ENCODE data around the gene PDHB. TPM values are rescaled to one million over a fixed set of nuclear protein-coding genes. Genes with fewer than 3 reads are reported as not detected.

The PDHB gene
- total RNA-seq, 6 experiments from 2014 or later, result 85.6 to 95.7 (median 92.3) TPM

DNA sequence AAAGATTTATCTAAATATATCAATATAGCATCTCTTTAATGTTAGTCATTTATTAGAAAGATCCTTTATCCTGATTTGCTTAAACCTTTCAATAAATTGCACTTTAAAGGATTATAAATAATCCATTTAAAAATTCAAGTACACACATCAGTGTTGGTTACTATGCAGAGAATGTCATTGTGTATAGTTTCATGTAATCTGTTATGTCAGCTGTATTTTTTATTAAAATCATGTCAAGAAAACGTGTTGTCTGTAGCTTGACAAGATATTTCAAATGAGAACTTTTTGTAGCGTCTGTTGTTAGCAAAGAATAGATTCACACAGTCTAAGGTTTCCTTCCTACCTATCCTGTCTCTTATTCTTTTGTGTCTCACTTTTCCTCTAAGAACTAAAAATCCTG, 7.8 kb downstream of the PDHB start:
- no peak overlapping the region for H3K27ac Mint-ChIP-seq
- no peaks in the 10 kb centered on the region for H3K27me3 Mint-ChIP-seq (ENCODE audit: insufficient read depth)
- no peak overlapping the region for H3K4me3 Mint-ChIP-seq
- TF ChIP-seq, protein P1, sequence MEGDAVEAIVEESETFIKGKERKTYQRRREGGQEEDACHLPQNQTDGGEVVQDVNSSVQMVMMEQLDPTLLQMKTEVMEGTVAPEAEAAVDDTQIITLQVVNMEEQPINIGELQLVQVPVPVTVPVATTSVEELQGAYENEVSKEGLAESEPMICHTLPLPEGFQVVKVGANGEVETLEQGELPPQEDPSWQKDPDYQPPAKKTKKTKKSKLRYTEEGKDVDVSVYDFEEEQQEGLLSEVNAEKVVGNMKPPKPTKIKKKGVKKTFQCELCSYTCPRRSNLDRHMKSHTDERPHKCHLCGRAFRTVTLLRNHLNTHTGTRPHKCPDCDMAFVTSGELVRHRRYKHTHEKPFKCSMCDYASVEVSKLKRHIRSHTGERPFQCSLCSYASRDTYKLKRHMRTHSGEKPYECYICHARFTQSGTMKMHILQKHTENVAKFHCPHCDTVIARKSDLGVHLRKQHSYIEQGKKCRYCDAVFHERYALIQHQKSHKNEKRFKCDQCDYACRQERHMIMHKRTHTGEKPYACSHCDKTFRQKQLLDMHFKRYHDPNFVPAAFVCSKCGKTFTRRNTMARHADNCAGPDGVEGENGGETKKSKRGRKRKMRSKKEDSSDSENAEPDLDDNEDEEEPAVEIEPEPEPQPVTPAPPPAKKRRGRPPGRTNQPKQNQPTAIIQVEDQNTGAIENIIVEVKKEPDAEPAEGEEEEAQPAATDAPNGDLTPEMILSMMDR (IDR thresholded peaks at IDR 0.05), result no peak
- DNase-seq, result no peak
- H3K9me3 Mint-ChIP-seq, result no peaks in the 10 kb centered on the region
- H3K4me1 Mint-ChIP-seq (ENCODE audit: low read depth), result peaks cover 11% of the 10 kb centered on the region
- H3K36me3 Mint-ChIP-seq (ENCODE audit: low read depth), result peaks cover 27% of the 10 kb centered on the region

DNA sequence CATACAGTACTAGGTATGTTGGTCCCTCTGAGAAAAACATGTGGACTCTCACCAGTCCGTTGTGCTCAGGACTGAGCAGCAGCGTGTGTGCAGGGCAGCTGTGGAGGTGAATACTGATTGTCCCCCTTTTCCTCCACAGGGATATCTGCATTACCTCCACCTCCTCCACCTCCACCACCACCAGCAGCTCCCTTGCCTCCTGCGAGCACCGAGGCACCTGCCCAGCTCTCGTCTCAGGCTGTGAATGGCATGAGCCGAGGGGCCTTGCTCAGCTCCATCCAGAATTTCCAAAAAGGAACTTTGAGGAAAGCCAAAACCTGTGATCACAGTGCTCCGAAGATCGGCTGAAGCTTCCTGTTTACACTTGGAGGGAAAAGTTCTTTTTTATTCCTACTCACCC, 9.0 kb downstream of the PDHB start:
- peaks cover 2% of the 10 kb centered on the region; the same call in 1 of the 2 replicates for H3K27me3 Mint-ChIP-seq (ENCODE audit: insufficient read depth)
- no peak overlapping the region for H3K4me3 Mint-ChIP-seq
- no peak for DNase-seq
- H3K9me3 Mint-ChIP-seq, result no peaks in the 10 kb centered on the region
- peaks cover 23% of the 10 kb centered on the region for H3K4me1 Mint-ChIP-seq (ENCODE audit: low read depth)
- TF ChIP-seq, protein P1 (IDR thresholded peaks at IDR 0.05), result no peak
- no peak overlapping the region; the same call in 1 of the 2 replicates for H3K27ac Mint-ChIP-seq
- peaks cover 31% of the 10 kb centered on the region for H3K36me3 Mint-ChIP-seq (ENCODE audit: low read depth)

DNA sequence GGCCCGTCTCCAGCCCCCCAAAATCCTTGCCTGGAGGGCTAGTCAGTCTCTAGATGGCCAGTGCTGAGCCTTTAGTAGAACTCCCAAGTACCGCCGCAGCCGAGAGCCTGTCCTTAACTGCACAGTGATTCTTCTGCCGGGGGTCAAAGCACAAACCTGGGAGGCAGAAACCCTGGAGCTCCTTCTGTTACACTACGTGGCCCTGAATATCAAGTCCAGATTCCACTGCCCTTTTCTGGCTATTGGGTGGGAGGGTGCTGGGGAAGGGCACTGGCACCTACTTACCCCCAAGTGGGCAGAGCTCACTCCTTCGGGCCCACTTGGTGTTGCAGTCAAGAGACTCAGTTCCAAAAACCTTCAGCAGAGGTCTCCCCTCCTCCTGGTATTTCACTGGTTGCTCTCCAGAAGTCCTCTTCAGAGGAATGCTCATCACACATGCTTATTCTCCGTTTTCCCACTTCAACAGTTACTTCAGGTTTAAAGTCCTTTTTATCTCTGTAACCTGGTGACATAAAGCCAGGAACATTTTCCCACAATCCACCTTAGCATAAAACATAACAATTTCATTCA, 10.8 kb downstream of the PDHB start:
- Mint-ChIP-seq H3K27me3 (ENCODE audit: insufficient read depth) (peaks cover 2% of the 10 kb centered on the region; the same call in 1 of the 2 replicates), H3K36me3 (ENCODE audit: low read depth) (peaks cover 19% of the 10 kb centered on the region), H3K9me3 (no peaks in the 10 kb centered on the region), H3K4me1 (ENCODE audit: low read depth) (peaks cover 18% of the 10 kb centered on the region), H3K4me3 (no peak overlapping the region), H3K27ac (no peak overlapping the region; the same call in 1 of the 2 replicates)
- DNase-seq, result no peak
- TF ChIP-seq, protein P1 (IDR thresholded peaks at IDR 0.05), result peak; percentile 59

DNA sequence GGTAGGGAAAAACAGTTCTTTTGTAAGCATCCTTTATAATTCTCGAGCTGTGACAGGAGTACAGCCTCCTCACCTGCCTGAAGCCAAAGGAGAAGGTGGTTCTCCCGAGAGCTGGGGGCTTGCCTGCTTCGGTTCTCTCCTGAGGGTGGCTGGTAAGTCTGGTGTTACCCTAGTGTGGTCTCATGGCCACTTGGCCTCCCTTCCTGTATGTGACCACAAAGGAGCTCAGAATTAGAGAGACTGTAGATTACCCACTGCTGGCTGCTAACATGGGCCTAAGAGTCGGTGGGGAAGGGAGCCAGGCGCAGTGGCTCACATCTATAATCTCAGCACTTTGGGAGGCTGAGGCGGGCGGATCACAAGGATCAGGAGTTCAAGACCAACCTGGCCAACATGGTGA, 12.6 kb downstream of the PDHB start:
- Mint-ChIP-seq H3K36me3 (ENCODE audit: low read depth) (peaks cover 11% of the 10 kb centered on the region), H3K4me1 (ENCODE audit: low read depth) (peaks cover 16% of the 10 kb centered on the region), H3K4me3 (no peak overlapping the region), H3K27me3 (ENCODE audit: insufficient read depth) (peaks cover 2% of the 10 kb centered on the region; the same call in 1 of the 2 replicates), H3K27ac (no peak overlapping the region), H3K9me3 (no peaks in the 10 kb centered on the region)
- TF ChIP-seq, protein P1 (IDR thresholded peaks at IDR 0.05), result no peak
- DNase-seq, result no peak

DNA sequence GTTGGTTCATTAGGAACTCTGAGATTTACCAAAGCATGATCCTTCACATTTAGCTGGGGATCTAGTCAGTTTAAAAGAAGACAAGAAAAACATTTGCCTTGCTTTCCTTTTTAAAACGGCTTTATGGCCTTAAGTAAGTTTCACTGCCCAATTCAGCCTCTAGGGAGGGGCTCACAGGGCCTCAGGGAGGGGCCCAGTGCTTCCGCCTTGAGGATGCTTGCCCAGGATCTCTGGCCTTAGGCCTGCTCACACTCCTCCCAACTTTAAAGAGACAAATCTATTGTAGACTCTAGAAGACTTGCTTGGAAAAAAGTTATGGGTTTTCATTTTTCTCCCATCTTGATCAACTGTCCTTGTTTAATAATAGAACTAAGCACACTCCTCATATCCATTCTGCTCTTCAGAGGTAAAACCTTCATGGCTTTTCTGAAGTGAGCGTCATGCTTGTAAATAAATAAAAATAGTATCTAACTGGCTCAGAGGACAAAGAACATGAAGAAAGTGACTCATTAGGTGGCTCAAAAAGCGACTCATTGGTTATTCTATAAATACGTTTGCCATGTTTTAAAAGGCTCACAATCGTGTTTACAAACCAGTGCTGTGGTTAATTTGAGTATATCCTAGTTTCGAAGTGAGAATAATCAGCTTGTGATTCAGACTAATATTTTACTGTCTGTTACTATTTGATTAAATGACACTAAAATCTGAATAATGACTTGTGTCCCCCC, 13.7 kb downstream of the PDHB start:
- peak overlapping the region; percentile 66 for H3K27ac Mint-ChIP-seq
- H3K4me1 Mint-ChIP-seq (ENCODE audit: low read depth), result peaks cover 16% of the 10 kb centered on the region
- H3K4me3 Mint-ChIP-seq, result no peak overlapping the region
- peak; percentile 77 for DNase-seq
- peaks cover 2% of the 10 kb centered on the region; the same call in 1 of the 2 replicates for H3K27me3 Mint-ChIP-seq (ENCODE audit: insufficient read depth)
- no peaks in the 10 kb centered on the region for H3K9me3 Mint-ChIP-seq
- H3K36me3 Mint-ChIP-seq (ENCODE audit: low read depth), result peaks cover 5% of the 10 kb centered on the region; the same call in 1 of the 2 replicates
- TF ChIP-seq, protein P1 (IDR thresholded peaks at IDR 0.05), result 0 out of 2 replicates have a peak, but pooled peaks have one; percentile 24

Data from HFFc6 (cell line).